HEK293 (cell line): ENCODE data around the gene ATP6V1F.

Experiments used
- CTCF ChIA-PET: fragments of 350-600 bp; formaldehyde crosslinking; extraction: SDS; loops from one replicate; lab custom pipeline; 2021; ENCODE audit warnings: antibody characterized with exemption; lab: Yijun Ruan, JAX
- POLR2A ChIA-PET: fragments of 300-600 bp; formaldehyde crosslinking; extraction: SDS; loops from one replicate; lab custom pipeline; 2020; ENCODE audit warnings: antibody characterized with exemption, inconsistent platforms; lab: Yijun Ruan, JAX
- H3K27ac ChIP-seq: fragments of 200-500 bp; sonication (Bioruptor generic); 2 replicates; pipeline ENCODE4 v1.5.1; 2014; ENCODE audit warnings: low read depth, low read length, control low read depth, inconsistent platforms; ENCODE audit errors: extremely low read depth
- H3K36me3 ChIP-seq, 2 experiments: fragments of 200-500 bp in 1 of 2; sonication (Bioruptor generic) in 1 of 2; 1 replicate in 1 of 2; 2 replicates in 1 of 2; pipeline ENCODE4 v1.5.1; 2014 to 2017; ENCODE audit warnings: inconsistent platforms in 2 of 2, low read length in 2 of 2; ENCODE audit not compliant: control insufficient read depth in 2 of 2, insufficient read depth in 1 of 2
- H3K4me1 ChIP-seq: fragments of 200-500 bp; sonication (Bioruptor generic); 2 replicates; pipeline ENCODE4 v1.5.1; 2014; ENCODE audit warnings: mild to moderate bottlenecking, low read length, inconsistent platforms; ENCODE audit not compliant: control insufficient read depth, insufficient read depth
- H3K4me3 ChIP-seq: 2 replicates; pipeline ENCODE4 v1.5.1; 2011; ENCODE audit warnings: low read depth, mild to moderate bottlenecking, control low read depth, low read length, moderate library complexity
- H3K9me3 ChIP-seq: fragments of 200-500 bp; sonication (Bioruptor generic); 2 replicates; pipeline ENCODE4 v1.5.1; 2014; ENCODE audit warnings: low read depth, low read length, inconsistent platforms; ENCODE audit not compliant: control insufficient read depth, insufficient read depth
- PRDM2 ChIP-seq: fragments of 450-650 bp; formaldehyde crosslinking; IDR thresholded peaks from 2 replicates; pipeline ENCODE4 v1.5.1; 2016; ENCODE audit warnings: missing biosample characterization, missing genetic modification characterization, borderline replicate concordance
- PRDM4 ChIP-seq: fragments of 450-650 bp; formaldehyde crosslinking; IDR thresholded peaks from 2 replicates; pipeline ENCODE4 v1.5.1; 2017; ENCODE audit warnings: missing biosample characterization, missing genetic modification characterization
- PRDM6 ChIP-seq: fragments of 450-650 bp; formaldehyde crosslinking; IDR thresholded peaks from 2 replicates; pipeline ENCODE4 v1.5.1; 2017; ENCODE audit warnings: missing biosample characterization, missing genetic modification characterization
- ZBTB20 ChIP-seq: fragments of 450-650 bp; formaldehyde crosslinking; IDR thresholded peaks from 2 replicates; pipeline ENCODE4 v1.5.1; 2016; ENCODE audit warnings: missing biosample characterization, missing genetic modification characterization
- ZFP69B ChIP-seq: fragments of 450-650 bp; formaldehyde crosslinking; IDR thresholded peaks from 2 replicates; pipeline ENCODE4 v1.5.1; 2016; ENCODE audit warnings: missing biosample characterization, missing genetic modification characterization
- ZNF155 ChIP-seq: fragments of 450-650 bp; formaldehyde crosslinking; IDR thresholded peaks from 2 replicates; pipeline ENCODE4 v1.5.1; 2016; ENCODE audit warnings: missing biosample characterization, missing genetic modification characterization
- ZNF174 ChIP-seq: fragments of 450-650 bp; formaldehyde crosslinking; IDR thresholded peaks from 2 replicates; pipeline ENCODE4 v1.5.0; 2017; ENCODE audit warnings: missing biosample characterization, mild to moderate bottlenecking, missing genetic modification characterization
- ZNF341 ChIP-seq: fragments of 450-650 bp; formaldehyde crosslinking; IDR thresholded peaks from 2 replicates; pipeline ENCODE4; 2016; ENCODE audit warnings: low read depth, missing biosample characterization, missing genetic modification characterization
- ZNF350 ChIP-seq: fragments of 450-650 bp; formaldehyde crosslinking; IDR thresholded peaks from 2 replicates; pipeline ENCODE4 v1.5.0; 2017; ENCODE audit warnings: missing biosample characterization, mild to moderate bottlenecking, missing genetic modification characterization
- ZNF423 ChIP-seq: fragments of 450-650 bp; formaldehyde crosslinking; IDR thresholded peaks from 2 replicates; pipeline ENCODE4 v1.5.1; 2016; ENCODE audit warnings: missing biosample characterization, missing genetic modification characterization
- ZNF580 ChIP-seq: fragments of 450-650 bp; formaldehyde crosslinking; IDR thresholded peaks from 2 replicates; pipeline ENCODE4 v1.5.1; 2016; ENCODE audit warnings: missing biosample characterization, missing genetic modification characterization

The ATP6V1F gene

DNA sequence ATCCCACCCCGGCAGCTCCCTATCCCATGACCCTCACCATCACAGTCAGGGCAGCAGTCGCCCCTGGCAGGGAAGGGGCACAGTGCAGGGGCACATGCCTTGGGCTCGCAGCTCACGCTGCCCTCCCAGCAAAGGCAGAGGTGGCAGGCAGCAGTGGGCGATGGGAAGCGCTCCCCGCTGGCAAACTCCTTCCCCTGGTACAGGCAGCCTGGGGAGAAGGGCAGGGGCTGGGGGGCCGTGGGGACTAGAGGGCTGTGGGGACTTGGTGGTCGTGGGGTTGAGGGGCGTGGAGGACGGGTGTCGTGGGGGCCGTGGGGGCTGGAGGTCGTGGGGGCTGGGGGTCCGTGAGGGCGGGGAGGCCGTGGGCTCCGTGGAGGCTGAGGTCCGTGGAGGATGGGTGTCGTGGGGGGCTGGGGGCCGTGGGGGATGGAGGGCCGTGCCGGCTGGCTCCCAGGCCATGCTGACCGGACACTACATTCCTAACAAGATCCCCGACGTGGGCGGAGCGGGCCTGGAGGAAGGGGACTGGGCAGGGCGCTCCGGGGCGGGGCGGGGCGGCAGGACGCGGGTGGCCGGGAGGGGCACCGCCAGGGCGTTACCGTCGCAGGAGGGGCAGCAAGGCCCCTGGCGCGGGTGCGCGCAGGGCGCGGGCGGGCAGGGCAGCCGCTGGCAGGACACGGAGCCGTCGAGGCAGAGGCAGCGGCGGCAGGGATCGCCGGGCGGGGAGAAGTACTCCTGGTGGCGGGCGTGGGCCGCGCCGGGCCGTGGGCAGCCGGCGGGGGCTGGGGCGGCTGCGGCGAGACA is 27.9 kb downstream of the ATP6V1F start:
- H3K27ac ChIP-seq = no peak overlapping the region

More for the DNA sequence above, 27.9 kb downstream of the ATP6V1F start:
- ChIA-PET CTCF (interaction anchor here (0.5 kb wide), 1 partner anchor 13 kb away, joined by 5 read pairs; no protein-coding TSS in a partner anchor), POLR2A (no interaction called here)
- TF ChIP-seq PRDM4 (tag by site-specific recombination) = no peak
- no peak for TF ChIP-seq ZNF155 (tag by site-specific recombination)
- no peak for TF ChIP-seq ZBTB20
- no peak for TF ChIP-seq ZNF350 (tag by site-specific recombination)
- no peak for TF ChIP-seq PRDM6
- no peak for TF ChIP-seq ZNF174 (tag by site-specific recombination)
- no peak for TF ChIP-seq PRDM2
- no peak for TF ChIP-seq ZNF341 (tag by site-specific recombination)
- no peak for TF ChIP-seq ZNF423 (tag by site-specific recombination)
- TF ChIP-seq ZNF580 = no peak
- TF ChIP-seq ZFP69B (tag by site-specific recombination) = no peak
- no peak overlapping the region for H3K4me3 ChIP-seq
- H3K36me3 ChIP-seq = no peaks in the 10 kb centered on the region
- H3K9me3 ChIP-seq = no peaks in the 10 kb centered on the region
- no peaks in the 10 kb centered on the region for H3K4me1 ChIP-seq
